Neural crest cell (in vitro differentiated cells): ENCODE measurements around the gene OR2T29. TPM values are rescaled to one million over a fixed set of nuclear protein-coding genes. Genes with fewer than 3 reads are reported as not detected.
"Not testable (repeated sequence)": the region's sequence is repeated elsewhere in the genome, so short reads cannot be mapped to it uniquely, and the experiment has no call there.

ENCODE experiments used
- DNase-seq: peaks from one replicate; pipeline ENCODE4 v3.0.0; 2021; ENCODE audit warnings: low read depth, mixed read lengths, low spot score
- H3K27ac Mint-ChIP-seq: one replicate; pipeline ENCODE4 v1.8.0; 2021; ENCODE audit warnings: mild to moderate bottlenecking, mixed read lengths; ENCODE audit not compliant: unreplicated experiment
- H3K27me3 Mint-ChIP-seq: 2 replicates; pipeline ENCODE4 v1.8.0; 2021; ENCODE audit warnings: low read depth, mild to moderate bottlenecking, mixed read lengths
- H3K36me3 Mint-ChIP-seq: 2 replicates; pipeline ENCODE4 v1.8.0; 2021; ENCODE audit warnings: low read depth, mild to moderate bottlenecking, mixed read lengths
- H3K4me1 Mint-ChIP-seq: 2 replicates; pipeline ENCODE4 v1.8.0; 2021; ENCODE audit warnings: mixed read lengths
- H3K4me3 Mint-ChIP-seq: one replicate; pipeline ENCODE4 v1.8.0; 2021; ENCODE audit warnings: mild to moderate bottlenecking, mixed read lengths
- H3K9me3 Mint-ChIP-seq: 2 replicates; pipeline ENCODE4 v1.8.0; 2021; ENCODE audit warnings: mixed read lengths
- CTCF ChIP-seq: fragments of 200-600 bp; sonication (generic); conservative IDR thresholded peaks from 2 replicates; pipeline ENCODE4 v1.5.0; 2021; ENCODE audit warnings: antibody characterized with exemption, mild to moderate bottlenecking
- total RNA-seq: library from RNA; stranded (reverse); gene quantifications from 2 replicates; pipeline ENCODE4 v1.2.1, GENCODE V29; 2021

OR2T29 gene
- total RNA-seq, 1 donor from 2014 or later = not detected

- Mint-ChIP-seq H3K9me3 (peaks cover 19% of the 10 kb centered on the region), H3K27me3 (no peaks in the 10 kb centered on the region), H3K36me3 (peaks cover 2% of the 10 kb centered on the region), H3K27ac (no peak overlapping the region), H3K4me3 (no peak overlapping the region), H3K4me1 (no peaks in the 10 kb centered on the region)
- TF ChIP-seq CTCF = no peak
- no peak for DNase-seq
Measured at GRCh38 chr1:248576260-248576980, 13.8 kb upstream of the OR2T29 start.

GRCh38 chr1:248574657-248575056 is 12.1 kb upstream of the OR2T29 start, which contains the start of gene OR2T34:
Gene OR2T34, minus strand, starts transcription at chr1:248574757. Its CDS starts 0 bp downstream, at chr1:248574757.
- not testable (repeated sequence) for DNase-seq, H3K9me3 Mint-ChIP-seq, H3K27ac Mint-ChIP-seq, H3K4me1 Mint-ChIP-seq, H3K4me3 Mint-ChIP-seq, H3K36me3 Mint-ChIP-seq, H3K27me3 Mint-ChIP-seq

- not testable (repeated sequence) for H3K36me3 Mint-ChIP-seq, H3K4me3 Mint-ChIP-seq, DNase-seq, H3K27ac Mint-ChIP-seq, H3K27me3 Mint-ChIP-seq, H3K9me3 Mint-ChIP-seq, H3K4me1 Mint-ChIP-seq
Measured at GRCh38 chr1:248573856-248574255, 11.3 kb upstream of the OR2T29 start.

- H3K4me3 Mint-ChIP-seq, H3K27ac Mint-ChIP-seq, H3K27me3 Mint-ChIP-seq, DNase-seq, H3K4me1 Mint-ChIP-seq, H3K9me3 Mint-ChIP-seq, H3K36me3 Mint-ChIP-seq: not testable (repeated sequence)
Measured at GRCh38 chr1:248572049-248572448, 9.5 kb upstream of the OR2T29 start.

GRCh38 chr1:248570811-248571210 is 8.2 kb upstream of the OR2T29 start:
- DNase-seq, H3K9me3 Mint-ChIP-seq, H3K36me3 Mint-ChIP-seq, H3K27ac Mint-ChIP-seq, H3K4me3 Mint-ChIP-seq, H3K27me3 Mint-ChIP-seq, H3K4me1 Mint-ChIP-seq: not testable (repeated sequence)

- not testable (repeated sequence) for H3K4me3 Mint-ChIP-seq, H3K27me3 Mint-ChIP-seq, DNase-seq, H3K9me3 Mint-ChIP-seq, H3K4me1 Mint-ChIP-seq, H3K27ac Mint-ChIP-seq, H3K36me3 Mint-ChIP-seq
Measured at GRCh38 chr1:248569049-248569448, 6.5 kb upstream of the OR2T29 start.

GRCh38 chr1:248565530-248566373 is 3.2 kb upstream of the OR2T29 start:
- not testable (repeated sequence) for H3K4me1 Mint-ChIP-seq, H3K27ac Mint-ChIP-seq, H3K9me3 Mint-ChIP-seq, H3K27me3 Mint-ChIP-seq, H3K36me3 Mint-ChIP-seq, DNase-seq, H3K4me3 Mint-ChIP-seq

- not testable (repeated sequence) for H3K4me3 Mint-ChIP-seq, H3K4me1 Mint-ChIP-seq, H3K27ac Mint-ChIP-seq, H3K36me3 Mint-ChIP-seq, DNase-seq, H3K27me3 Mint-ChIP-seq, H3K9me3 Mint-ChIP-seq
Measured at GRCh38 chr1:248551027-248551426, 11.5 kb downstream of the OR2T29 start.

- not testable (repeated sequence) for H3K27ac Mint-ChIP-seq, H3K9me3 Mint-ChIP-seq, H3K4me1 Mint-ChIP-seq
Measured at GRCh38 chr1:248547383-248547782, 15.2 kb downstream of the OR2T29 start.

GRCh38 chr1:248537449-248537848 is 25.1 kb downstream of the OR2T29 start:
- not testable (repeated sequence) for H3K4me3 Mint-ChIP-seq, H3K4me1 Mint-ChIP-seq, DNase-seq, H3K36me3 Mint-ChIP-seq, H3K27ac Mint-ChIP-seq, H3K27me3 Mint-ChIP-seq, H3K9me3 Mint-ChIP-seq

More at GRCh38 chr1:248547383-248547782, 15.2 kb downstream of the OR2T29 start:
- not testable (repeated sequence) for H3K4me3 Mint-ChIP-seq, H3K36me3 Mint-ChIP-seq, H3K27me3 Mint-ChIP-seq, DNase-seq
